Measurements from ENCODE around the gene NDUFA11. TPM values are rescaled to one million over a fixed set of nuclear protein-coding genes. Genes with fewer than 3 reads are reported as not detected.

NDUFA11 gene
- total and polyA plus RNA-seq, 7 donors = 240 to 503 (median 367) TPM

- DNase-seq = no peak
- WGBS, 3 donors = 86 to 92% (median 86%) methylated on average over 13 of the region's 13 CpGs
These were observed 3.7 kb downstream of the NDUFA11 start for GRCh38 chr19:5899728-5900526.

DNA sequence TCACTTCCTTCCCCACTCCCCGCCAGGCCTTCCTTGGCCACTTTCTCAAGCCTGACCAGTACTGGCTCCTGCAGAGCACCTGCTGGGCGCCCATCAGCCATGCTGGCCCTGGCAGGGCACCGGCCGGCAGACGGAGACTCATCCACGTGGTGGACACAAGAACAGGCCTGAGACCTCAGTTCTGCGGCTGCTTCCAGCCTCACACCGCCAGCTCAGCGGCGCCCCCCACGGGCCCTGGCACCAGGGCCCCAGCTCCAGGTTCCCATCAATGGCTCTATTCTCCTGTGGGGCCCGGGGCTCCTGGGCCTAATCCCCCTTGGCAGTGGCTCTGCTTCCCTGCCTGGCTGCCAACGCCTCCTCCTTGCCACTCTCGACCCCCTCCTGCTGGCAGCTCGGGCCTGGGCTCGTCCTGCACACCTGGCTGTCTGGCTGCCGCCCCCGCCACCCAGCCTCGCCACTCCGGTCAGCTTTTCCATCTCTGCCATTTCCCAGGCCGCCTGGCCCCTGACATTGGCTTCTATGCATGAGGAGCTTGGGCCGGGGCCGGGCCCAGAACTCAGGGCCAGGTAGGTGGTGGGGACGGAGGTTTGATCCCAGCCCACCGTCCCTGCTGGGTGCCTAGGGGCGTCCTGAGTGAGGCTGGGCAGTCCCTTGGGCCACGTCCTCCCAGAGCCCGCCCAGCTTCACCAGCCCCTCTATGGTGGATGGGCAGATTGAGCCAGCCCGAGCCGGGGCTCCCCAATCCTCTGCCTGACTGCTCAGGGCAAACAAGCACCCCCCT, 6.2 kb downstream of the NDUFA11 start:
- H3K4me3 ChIP-seq = no peak overlapping the region
- H3K36me3 ChIP-seq (ENCODE audit: insufficient read depth in 1 of 2, low read depth in 1 of 2) = peaks cover 0 to 27% of the 10 kb centered on the region in 2 donors
- TF ChIP-seq, protein P1, sequence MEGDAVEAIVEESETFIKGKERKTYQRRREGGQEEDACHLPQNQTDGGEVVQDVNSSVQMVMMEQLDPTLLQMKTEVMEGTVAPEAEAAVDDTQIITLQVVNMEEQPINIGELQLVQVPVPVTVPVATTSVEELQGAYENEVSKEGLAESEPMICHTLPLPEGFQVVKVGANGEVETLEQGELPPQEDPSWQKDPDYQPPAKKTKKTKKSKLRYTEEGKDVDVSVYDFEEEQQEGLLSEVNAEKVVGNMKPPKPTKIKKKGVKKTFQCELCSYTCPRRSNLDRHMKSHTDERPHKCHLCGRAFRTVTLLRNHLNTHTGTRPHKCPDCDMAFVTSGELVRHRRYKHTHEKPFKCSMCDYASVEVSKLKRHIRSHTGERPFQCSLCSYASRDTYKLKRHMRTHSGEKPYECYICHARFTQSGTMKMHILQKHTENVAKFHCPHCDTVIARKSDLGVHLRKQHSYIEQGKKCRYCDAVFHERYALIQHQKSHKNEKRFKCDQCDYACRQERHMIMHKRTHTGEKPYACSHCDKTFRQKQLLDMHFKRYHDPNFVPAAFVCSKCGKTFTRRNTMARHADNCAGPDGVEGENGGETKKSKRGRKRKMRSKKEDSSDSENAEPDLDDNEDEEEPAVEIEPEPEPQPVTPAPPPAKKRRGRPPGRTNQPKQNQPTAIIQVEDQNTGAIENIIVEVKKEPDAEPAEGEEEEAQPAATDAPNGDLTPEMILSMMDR (IDR thresholded peaks at IDR 0.05) = no peak
- no peaks in the 10 kb centered on the region for H3K9me3 ChIP-seq
- ATAC-seq = no peak
- WGBS, 3 donors = 80 to 89% (median 86%) methylated on average over 27 to 30 of the region's 30 CpGs
- intact Hi-C loops (cut with DNase I) = no loop called here
- H3K27me3 ChIP-seq (ENCODE audit: insufficient read depth in 3 of 3, low read length in 2 of 3) = no peaks in the 10 kb centered on the region
- H3K4me1 ChIP-seq = peaks cover 9% of the 10 kb centered on the region
- no peak overlapping the region for H3K27ac ChIP-seq
- DNase-seq = no peak

More at GRCh38 chr19:5899728-5900526, 3.7 kb downstream of the NDUFA11 start:
- Histone ChIP-seq H3K27ac (no peak overlapping the region), H3K4me1 (peaks cover 8% of the 10 kb centered on the region), H3K4me3 (no peak overlapping the region), H3K27me3 (ENCODE audit: insufficient read depth in 3 of 3, low read length in 2 of 3) (no peaks in the 10 kb centered on the region), H3K36me3 (ENCODE audit: insufficient read depth in 1 of 2, low read depth in 1 of 2) (peaks cover 0 to 24% of the 10 kb centered on the region in 2 donors), H3K9me3 (no peaks in the 10 kb centered on the region)
- TF ChIP-seq, protein P1 (IDR thresholded peaks at IDR 0.05) = no peak
- intact Hi-C loops (cut with DNase I) = no loop called here
- ATAC-seq = no peak

DNA sequence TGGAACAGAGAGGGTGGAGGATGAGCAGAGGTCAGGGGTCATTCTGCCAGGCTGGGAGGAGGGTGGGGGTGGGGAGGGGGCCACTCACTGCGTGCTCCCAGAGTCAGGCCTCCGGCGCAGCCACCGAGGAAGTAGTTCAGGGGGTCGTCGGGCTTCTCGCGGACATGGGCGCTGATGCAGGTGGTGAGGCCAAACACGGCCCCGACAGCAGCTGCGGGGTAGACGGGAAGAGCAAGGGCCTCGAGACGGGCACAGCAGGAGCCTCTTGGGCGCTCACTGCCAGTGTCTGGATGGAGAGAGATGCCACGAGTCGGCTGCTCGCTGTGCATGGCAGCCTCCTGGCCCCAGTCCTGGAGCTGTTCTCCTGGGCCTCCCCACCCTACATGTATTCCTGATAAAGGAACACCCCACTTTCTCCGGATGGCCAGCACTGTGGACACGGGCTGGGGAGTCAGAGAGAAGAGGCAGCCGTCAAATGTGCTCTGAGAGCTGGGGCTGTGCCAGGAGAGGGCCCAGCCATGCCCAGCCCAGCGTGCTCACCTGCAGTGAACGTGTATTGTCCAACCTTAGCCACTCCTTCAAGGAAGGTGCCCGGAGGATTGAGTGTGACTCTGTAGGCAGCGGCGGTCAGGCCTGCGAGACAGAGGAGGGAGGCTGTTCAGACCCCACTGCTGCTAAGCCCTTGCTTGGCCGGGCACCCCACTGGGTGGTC, 7.1 kb downstream of the NDUFA11 start:
- intact Hi-C loops (cut with DNase I) = no loop called here

GRCh38 chr19:5895890-5896289, 7.7 kb downstream of the NDUFA11 start:
- peaks cover 0 to 12% (median 0%) of the 10 kb centered on the region in 3 donors for H3K27me3 ChIP-seq (ENCODE audit: insufficient read depth in 3 of 3, low read length in 2 of 3)
- peaks cover 5% of the 10 kb centered on the region for H3K4me1 ChIP-seq
- ATAC-seq = no peak
- no peak for DNase-seq
- peaks cover 0 to 22% of the 10 kb centered on the region in 2 donors for H3K36me3 ChIP-seq (ENCODE audit: insufficient read depth in 1 of 2, low read depth in 1 of 2)
- no peak overlapping the region for H3K27ac ChIP-seq
- WGBS, 3 donors = 88 to 90% (median 88%) methylated on average over 8 of the region's 8 CpGs
- TF ChIP-seq, protein P1 (IDR thresholded peaks at IDR 0.05) = no peak
- no peak overlapping the region for H3K4me3 ChIP-seq
- H3K9me3 ChIP-seq = no peaks in the 10 kb centered on the region
- intact Hi-C loops (cut with DNase I) = no loop called here

More for the DNA sequence above, 7.1 kb downstream of the NDUFA11 start:
- Histone ChIP-seq H3K27me3 (ENCODE audit: insufficient read depth in 3 of 3, low read length in 2 of 3) (peaks cover 0 to 6% (median 0%) of the 10 kb centered on the region in 3 donors), H3K9me3 (no peaks in the 10 kb centered on the region), H3K27ac (no peak overlapping the region), H3K4me3 (no peak overlapping the region), H3K4me1 (peaks cover 5% of the 10 kb centered on the region), H3K36me3 (ENCODE audit: insufficient read depth in 1 of 2, low read depth in 1 of 2) (peaks cover 0 to 27% of the 10 kb centered on the region in 2 donors)
- ATAC-seq (no peak), DNase-seq (no peak)
- TF ChIP-seq, protein P1 (IDR thresholded peaks at IDR 0.05) = no peak
- WGBS, 3 donors = 86 to 87% (median 87%) methylated on average over 25 to 29 of the region's 29 CpGs

All from psoas muscle (tissue), 8 donors.